ENCODE data around the gene TMEM106C. TPM values are rescaled to one million over a fixed set of nuclear protein-coding genes. Genes with fewer than 3 reads are reported as not detected.

The TMEM106C gene
- total and polyA plus RNA-seq, 4 donors, result 16.2 to 57.8 (median 25.2) TPM

GRCh38 chr12:47938594-47938993, 24.8 kb upstream of the TMEM106C start:
- DNase-seq (ENCODE audit: low spot score), result no peak
- Histone ChIP-seq H3K4me3 (ENCODE audit: low read depth in 1 of 3, low read length in 3 of 3) (no peak overlapping the region), H3K4me1 (ENCODE audit: control insufficient read depth in 4 of 4, insufficient read depth in 4 of 4, low read length in 3 of 4) (no peaks in the 10 kb centered on the region), H3K9me3 (ENCODE audit: control insufficient read depth in 4 of 4, low read length in 3 of 4) (no peaks in the 10 kb centered on the region), H3K27me3 (ENCODE audit: control insufficient read depth in 4 of 4, insufficient read depth in 4 of 4, low read length in 3 of 4) (no peaks in the 10 kb centered on the region), H3K27ac (ENCODE audit: low read depth in 1 of 2, low read length in 2 of 2) (no peak overlapping the region), H3K36me3 (ENCODE audit: control insufficient read depth in 4 of 4, insufficient read depth in 3 of 4, low read depth in 1 of 4, low read length in 3 of 4) (no peaks in the 10 kb centered on the region), H3K9ac (ENCODE audit: low read depth in 1 of 2, low read length in 2 of 2) (no peak overlapping the region)
- WGBS, result 92% methylated on average over 4 of the region's 4 CpGs
- TF ChIP-seq MAX (IDR thresholded peaks at IDR 0.05) (no peak), TAF1 (conservative IDR thresholded peaks at IDR 0.05) (no peak), RXRA (IDR thresholded peaks at IDR 0.05) (no peak), REST (IDR thresholded peaks at IDR 0.05) (no peak), FOXA2 (IDR thresholded peaks at IDR 0.05) (no peak), FOXA1 (IDR thresholded peaks at IDR 0.05) (no peak)

GRCh38 chr12:47939009-47939601, 24.3 kb upstream of the TMEM106C start:
- H3K36me3 ChIP-seq (ENCODE audit: control insufficient read depth in 4 of 4, insufficient read depth in 3 of 4, low read depth in 1 of 4, low read length in 3 of 4), result no peaks in the 10 kb centered on the region
- H3K27me3 ChIP-seq (ENCODE audit: control insufficient read depth in 4 of 4, insufficient read depth in 4 of 4, low read length in 3 of 4), result no peaks in the 10 kb centered on the region
- H3K4me3 ChIP-seq (ENCODE audit: low read depth in 1 of 3, low read length in 3 of 3), result no peak overlapping the region
- H3K9ac ChIP-seq (ENCODE audit: low read depth in 1 of 2, low read length in 2 of 2), result no peak overlapping the region
- 82% methylated on average over 6 of the region's 6 CpGs for WGBS
- H3K27ac ChIP-seq (ENCODE audit: low read depth in 1 of 2, low read length in 2 of 2), result no peak overlapping the region
- no peaks in the 10 kb centered on the region for H3K9me3 ChIP-seq (ENCODE audit: control insufficient read depth in 4 of 4, low read length in 3 of 4)
- H3K4me1 ChIP-seq (ENCODE audit: control insufficient read depth in 4 of 4, insufficient read depth in 4 of 4, low read length in 3 of 4), result no peaks in the 10 kb centered on the region
- TF ChIP-seq JUND (IDR thresholded peaks at IDR 0.05) (no peak), TAF1 (conservative IDR thresholded peaks at IDR 0.05) (no peak), GABPA (IDR thresholded peaks at IDR 0.05 in 1 of 2, conservative IDR thresholded peaks at IDR 0.05 in 1 of 2) (no peak), CTCF (IDR thresholded peaks at IDR 0.05; ENCODE audit: low read depth, low read length, missing input control) (no peak), REST (IDR thresholded peaks at IDR 0.05) (no peak), HNF4G (IDR thresholded peaks at IDR 0.05) (no peak), RXRA (IDR thresholded peaks at IDR 0.05) (no peak), ZBTB33 (IDR thresholded peaks at IDR 0.05) (no peak), YY1 (IDR thresholded peaks at IDR 0.05) (no peak), SP1 (IDR thresholded peaks at IDR 0.05) (no peak), EGR1 (IDR thresholded peaks at IDR 0.05; ENCODE audit: low read depth in 2 of 2) (no peak), MAX (IDR thresholded peaks at IDR 0.05) (no peak), ATF3 (IDR thresholded peaks at IDR 0.05) (no peak), FOXA2 (IDR thresholded peaks at IDR 0.05) (no peak), FOXA1 (IDR thresholded peaks at IDR 0.05) (no peak), NR2F2 (IDR thresholded peaks at IDR 0.05) (no peak)
- no peak for DNase-seq (ENCODE audit: low spot score)

Data from liver (tissue), 9 donors.